RWPE2 (cell line): ENCODE data around the gene LCE5A.
A peak's percentile ranks its signal among the peaks of the same experiment; 100 is the strongest.

Experiments
- ATAC-seq: fragments of 200-7000 bp; cut with Tn5 transposase; 3 replicates; pipeline ENCODE4 v1.9.1; 2021; ENCODE audit warnings: low read depth
- DNase-seq: peaks from one replicate; pipeline ENCODE4 v3.0.0-alpha.2; 2020; ENCODE audit warnings: low spot score
- H3K27ac ChIP-seq: fragments of 450-650 bp; 2 replicates; pipeline ENCODE4 v1.5.1; 2017; ENCODE audit warnings: mild to moderate bottlenecking; ENCODE audit not compliant: poor library complexity, severe bottlenecking
- H3K27me3 ChIP-seq: fragments of 250-450 bp; sonication (Bioruptor Pico); 2 replicates; pipeline ENCODE4 v1.5.1; 2021; ENCODE audit warnings: mild to moderate bottlenecking, moderate library complexity; ENCODE audit not compliant: insufficient read depth, poor library complexity, severe bottlenecking
- H3K36me3 ChIP-seq: fragments of 250-450 bp; sonication (Bioruptor Pico); 2 replicates; pipeline ENCODE4 v1.5.1; 2020; ENCODE audit warnings: low read depth, mild to moderate bottlenecking, moderate library complexity
- H3K4me1 ChIP-seq: fragments of 250-450 bp; sonication (Bioruptor Pico); 2 replicates; pipeline ENCODE4 v1.5.1; 2021; ENCODE audit warnings: mild to moderate bottlenecking, moderate library complexity; ENCODE audit not compliant: insufficient read depth, poor library complexity, severe bottlenecking
- H3K4me3 ChIP-seq: fragments of 250-450 bp; sonication (Bioruptor Pico); 2 replicates; pipeline ENCODE4 v1.5.1; 2021; ENCODE audit warnings: mild to moderate bottlenecking, moderate library complexity; ENCODE audit not compliant: severe bottlenecking
- H3K9me3 ChIP-seq: fragments of 250-450 bp; sonication (Bioruptor Pico); 2 replicates; pipeline ENCODE4 v1.5.1; 2021; ENCODE audit warnings: mild to moderate bottlenecking, moderate library complexity; ENCODE audit not compliant: severe bottlenecking
- CTCF ChIP-seq: fragments of 450-650 bp; IDR thresholded peaks from one replicate; pipeline ENCODE4 v1.5.1; 2017; ENCODE audit warnings: mild to moderate bottlenecking, moderate library complexity; ENCODE audit not compliant: poor library complexity, severe bottlenecking

Gene LCE5A

GRCh38 chr1:152525080-152525641, 14.6 kb downstream of the LCE5A start:
- no peaks in the 10 kb centered on the region for H3K9me3 ChIP-seq
- H3K27me3 ChIP-seq = no peaks in the 10 kb centered on the region
- H3K36me3 ChIP-seq = no peaks in the 10 kb centered on the region
- no peak for DNase-seq
- H3K4me1 ChIP-seq = peaks cover 6% of the 10 kb centered on the region
- no peak for TF ChIP-seq CTCF
- ATAC-seq = peak; percentile 35; the same call in 1 of the 3 replicates
- H3K27ac ChIP-seq = peak overlapping the region; percentile 23
- no peak overlapping the region for H3K4me3 ChIP-seq

- H3K9me3 ChIP-seq = no peaks in the 10 kb centered on the region
Observed at GRCh38 chr1:152533327-152533938, 22.8 kb downstream of the LCE5A start.

GRCh38 chr1:152535774-152536173, 25.2 kb downstream of the LCE5A start:
- no peaks in the 10 kb centered on the region for H3K9me3 ChIP-seq
- no peak for TF ChIP-seq CTCF
- H3K27me3 ChIP-seq = no peaks in the 10 kb centered on the region
- ATAC-seq = no peak
- no peak overlapping the region for H3K27ac ChIP-seq
- no peaks in the 10 kb centered on the region for H3K36me3 ChIP-seq
- H3K4me1 ChIP-seq = no peaks in the 10 kb centered on the region
- DNase-seq = no peak
- H3K4me3 ChIP-seq = no peak overlapping the region

More at GRCh38 chr1:152533327-152533938, 22.8 kb downstream of the LCE5A start:
- Histone ChIP-seq H3K4me1 (no peaks in the 10 kb centered on the region), H3K27me3 (no peaks in the 10 kb centered on the region), H3K4me3 (no peak overlapping the region), H3K27ac (no peak overlapping the region), H3K36me3 (no peaks in the 10 kb centered on the region)
- peak; percentile 94 for TF ChIP-seq CTCF
- DNase-seq (no peak), ATAC-seq (peak; percentile 57; the same call in 2 of the 3 replicates)

- Histone ChIP-seq H3K4me1 (no peaks in the 10 kb centered on the region), H3K36me3 (no peaks in the 10 kb centered on the region), H3K4me3 (no peak overlapping the region), H3K9me3 (no peaks in the 10 kb centered on the region), H3K27me3 (no peaks in the 10 kb centered on the region), H3K27ac (no peak overlapping the region)
- DNase-seq (no peak), ATAC-seq (no peak)
- no peak for TF ChIP-seq CTCF
Observed at GRCh38 chr1:152537496-152537895, 26.9 kb downstream of the LCE5A start.

GRCh38 chr1:152539901-152540300, 29.3 kb downstream of the LCE5A start:
- Histone ChIP-seq H3K36me3 (no peaks in the 10 kb centered on the region), H3K27me3 (no peaks in the 10 kb centered on the region), H3K4me1 (no peaks in the 10 kb centered on the region), H3K4me3 (no peak overlapping the region), H3K9me3 (no peaks in the 10 kb centered on the region), H3K27ac (no peak overlapping the region)
- DNase-seq (no peak), ATAC-seq (no peak)
- no peak for TF ChIP-seq CTCF
